H1 (cell line): ENCODE measurements around the gene DENND2D. TPM values are rescaled to one million over a fixed set of nuclear protein-coding genes. Genes with fewer than 3 reads are reported as not detected.

Experiments
- CTCF ChIA-PET: fragments of 300-600 bp; sonication (Branson Sonifier 250); formaldehyde crosslinking; loops from one replicate; lab custom pipeline; 2021; ENCODE audit not compliant: partially characterized antibody; lab: Charles Lee
- POLR2A ChIA-PET: fragments of 300-600 bp; sonication (Branson Sonifier 250); formaldehyde crosslinking; loops from one replicate; lab custom pipeline; 2021; ENCODE audit warnings: inconsistent platforms; ENCODE audit not compliant: partially characterized antibody; lab: Charles Lee
- DNase-seq, 2 experiments: peaks; one replicate each; pipeline versions ENCODE4 v3.0.0 to v3.0.0-alpha.2; 2010 to 2022; ENCODE audit warnings: low spot score in 2 of 2, low read depth in 1 of 2, mixed read lengths in 1 of 2
- FAIRE-seq: peaks from 2 replicates; lab custom pipeline; 2011; peaks lifted over from hg19 to GRCh38; lab: Jason Lieb, UNC
- H2AFZ ChIP-seq: 2 replicates; pipeline ENCODE4 v1.8.1; 2012; ENCODE audit warnings: low read length, inconsistent platforms
- H2AK5ac ChIP-seq: 2 replicates; pipeline ENCODE4 v1.6.1; 2013; ENCODE audit warnings: low read depth, low read length
- H2BK120ac ChIP-seq: replicated peaks from 2 replicates; pipeline ENCODE3; 2013; ENCODE audit warnings: low read depth, low read length, inconsistent platforms
- H2BK12ac ChIP-seq: 2 replicates; pipeline ENCODE4 v1.6.1; 2013; ENCODE audit warnings: low read depth, low read length
- H2BK15ac ChIP-seq: 2 replicates; pipeline ENCODE4 v1.6.1; 2013; ENCODE audit warnings: low read length
- H2BK20ac ChIP-seq: 2 replicates; pipeline ENCODE4 v1.6.1; 2013; ENCODE audit warnings: low read length
- H2BK5ac ChIP-seq: 2 replicates; pipeline ENCODE4 v1.6.1; 2013; ENCODE audit warnings: low read depth, low read length
- H3K14ac ChIP-seq: 2 replicates; pipeline ENCODE4 v1.6.1; 2013; ENCODE audit warnings: inconsistent platforms; ENCODE audit not compliant: insufficient read length
- H3K18ac ChIP-seq: 2 replicates; pipeline ENCODE4 v1.6.1; 2013; ENCODE audit warnings: low read length; ENCODE audit errors: extremely low read depth
- H3K23ac ChIP-seq: 2 replicates; pipeline ENCODE4 v1.6.1; 2013; ENCODE audit warnings: inconsistent platforms; ENCODE audit not compliant: insufficient read length
- H3K23me2 ChIP-seq: 2 replicates; pipeline ENCODE4 v1.6.1; 2013; ENCODE audit warnings: low read depth, low read length
- H3K27ac ChIP-seq: 2 replicates; pipeline ENCODE4 v1.6.1; 2011; ENCODE audit warnings: low read depth, low read length, inconsistent platforms
- H3K27me3 ChIP-seq, 4 experiments: replicated peaks in 1 of 4; 1 replicate in 1 of 4; 2 replicates in 3 of 4; pipeline versions ENCODE4 v1.6.1 to v1.8.1; 2011 to 2013; ENCODE audit warnings: low read length in 3 of 4, mild to moderate bottlenecking in 3 of 4, inconsistent platforms in 2 of 4, mixed read lengths in 2 of 4, moderate library complexity in 1 of 4; ENCODE audit not compliant: control insufficient read depth in 3 of 4, insufficient read depth in 3 of 4; ENCODE audit errors: extremely low read depth in 1 of 4
- H3K36me3 ChIP-seq, 4 experiments: 2 replicates each; pipeline versions ENCODE4 v1.6.1 to v1.8.1; 2011 to 2013; ENCODE audit warnings: mild to moderate bottlenecking in 4 of 4, low read length in 3 of 4, moderate library complexity in 2 of 4, control low read depth in 1 of 4, inconsistent platforms in 1 of 4; ENCODE audit not compliant: insufficient read depth in 4 of 4, control insufficient read depth in 2 of 4
- H3K4ac ChIP-seq: replicated peaks from 2 replicates; pipeline ENCODE3; 2013; ENCODE audit warnings: low read length, low read depth, mixed read lengths, inconsistent platforms; ENCODE audit not compliant: insufficient read length
- H3K4me1 ChIP-seq, 4 experiments: replicated peaks in 1 of 4; 1 replicate in 1 of 4; 2 replicates in 3 of 4; pipeline versions ENCODE4 v1.6.1 to v1.8.1; 2011 to 2013; ENCODE audit warnings: low read length in 3 of 4, inconsistent platforms in 2 of 4, mixed read lengths in 1 of 4; ENCODE audit not compliant: insufficient read depth in 4 of 4, control insufficient read depth in 3 of 4
- H3K4me2 ChIP-seq, 2 experiments: 2 replicates each; pipeline versions ENCODE4 v1.6.1 to v1.8.1; 2011 to 2013; ENCODE audit warnings: low read depth in 2 of 2, low read length in 2 of 2, control low read depth in 1 of 2, inconsistent platforms in 1 of 2, mild to moderate bottlenecking in 1 of 2; ENCODE audit not compliant: insufficient read depth in 1 of 2
- H3K4me3 ChIP-seq, 4 experiments: fragments of 200-600, 300-600 bp in 1 of 4; sonication (generic), shearing (Covaris generic), sonication (Bioruptor Twin) in 1 of 4; 2 replicates each; pipeline versions ENCODE4 v1.5.1 to v1.8.1; 2011 to 2016; ENCODE audit warnings: low read length in 4 of 4, low read depth in 3 of 4, control low read depth in 2 of 4, inconsistent platforms in 2 of 4, mild to moderate bottlenecking in 2 of 4, mixed read lengths in 1 of 4, moderate library complexity in 1 of 4; ENCODE audit not compliant: insufficient read depth in 2 of 4; ENCODE audit errors: extremely low read depth in 1 of 4
- H3K56ac ChIP-seq: replicated peaks from 2 replicates; pipeline ENCODE3; 2013; ENCODE audit warnings: low read depth, mild to moderate bottlenecking, mixed read lengths, low read length, inconsistent platforms; ENCODE audit not compliant: insufficient read length
- H3K79me1 ChIP-seq: 2 replicates; pipeline ENCODE4 v1.6.1; 2013; ENCODE audit warnings: low read depth, low read length, control low read depth
- H3K79me2 ChIP-seq, 2 experiments: 2 replicates each; pipeline versions ENCODE4 v1.6.1 to v1.8.1; 2012 to 2013; ENCODE audit warnings: low read length in 2 of 2, mild to moderate bottlenecking in 2 of 2, inconsistent platforms in 1 of 2; ENCODE audit not compliant: insufficient read depth in 2 of 2, control insufficient read depth in 1 of 2
- H3K9ac ChIP-seq, 4 experiments: replicated peaks in 1 of 4; 1 replicate in 1 of 4; 2 replicates in 3 of 4; pipeline versions ENCODE4 v1.6.1 to v1.8.1; 2011 to 2013; ENCODE audit warnings: low read depth in 3 of 4, low read length in 3 of 4, control low read depth in 2 of 4, mild to moderate bottlenecking in 2 of 4, moderate library complexity in 2 of 4, inconsistent platforms in 1 of 4; ENCODE audit errors: extremely low read depth in 1 of 4
- H3K9me3 ChIP-seq, 2 experiments: 2 replicates each; pipeline versions ENCODE4 v1.6.1 to v1.8.1; 2012 to 2013; ENCODE audit warnings: mild to moderate bottlenecking in 2 of 2, moderate library complexity in 2 of 2, control low read depth in 1 of 2, inconsistent platforms in 1 of 2, low read depth in 1 of 2, low read length in 1 of 2, mixed read lengths in 1 of 2; ENCODE audit not compliant: insufficient read depth in 2 of 2
- H4K20me1 ChIP-seq, 2 experiments: replicated peaks in 1 of 2; 2 replicates each; pipeline versions ENCODE3 to v1.8.1; 2011 to 2013; ENCODE audit warnings: inconsistent platforms in 2 of 2, low read length in 2 of 2, mild to moderate bottlenecking in 1 of 2; ENCODE audit not compliant: insufficient read depth in 2 of 2, control insufficient read depth in 1 of 2
- H4K5ac ChIP-seq: 2 replicates; pipeline ENCODE4 v1.6.1; 2013; ENCODE audit warnings: low read length, low read depth, mixed read lengths, inconsistent platforms; ENCODE audit not compliant: insufficient read length
- H4K8ac ChIP-seq: 2 replicates; pipeline ENCODE4 v1.8.0; 2013; ENCODE audit warnings: mild to moderate bottlenecking, moderate library complexity, low read length, inconsistent platforms; ENCODE audit not compliant: insufficient read depth; ENCODE audit errors: extremely low read depth
- H4K91ac ChIP-seq: replicated peaks from 2 replicates; pipeline ENCODE3; 2013; ENCODE audit warnings: low read length, mixed read lengths, inconsistent platforms; ENCODE audit not compliant: insufficient read length
- ATF3 ChIP-seq: IDR thresholded peaks from 2 replicates; pipeline ENCODE4 v1.6.1; 2011; ENCODE audit warnings: low read depth, mild to moderate bottlenecking, low read length; ENCODE audit not compliant: insufficient read depth
- BACH1 ChIP-seq: IDR thresholded peaks from 2 replicates; pipeline ENCODE4 v1.6.1; 2012; ENCODE audit warnings: low read length, improper control_type of control experiment
- JUND ChIP-seq: IDR thresholded peaks from 2 replicates; pipeline ENCODE4 v1.6.1; 2011; ENCODE audit warnings: mild to moderate bottlenecking, improper control_type of control experiment, low read length
- POLR2AphosphoS5 ChIP-seq: IDR thresholded peaks from 2 replicates; pipeline ENCODE4 v1.6.1; 2011; ENCODE audit warnings: low read depth, low read length
- RFX5 ChIP-seq: IDR thresholded peaks from 2 replicates; pipeline ENCODE4 v1.6.1; 2011; ENCODE audit warnings: low read depth, low read length, improper control_type of control experiment, borderline replicate concordance
- RXRA ChIP-seq: IDR thresholded peaks from 2 replicates; pipeline ENCODE4 v1.6.1; 2011; ENCODE audit warnings: low read depth, mild to moderate bottlenecking, low read length, moderate library complexity; ENCODE audit not compliant: insufficient read depth
- SP4 ChIP-seq: IDR thresholded peaks from 2 replicates; pipeline ENCODE4 v1.6.1; 2012; ENCODE audit warnings: low read length, inconsistent platforms
- TAF1 ChIP-seq: IDR thresholded peaks from 2 replicates; pipeline ENCODE4 v1.6.1; 2011; ENCODE audit warnings: mild to moderate bottlenecking, low read depth, low read length
- YY1 ChIP-seq: IDR thresholded peaks from 2 replicates; pipeline ENCODE4 v1.6.1; 2011; ENCODE audit warnings: low read depth, mild to moderate bottlenecking, low read length
- WGBS, 2 experiments: shearing (Covaris generic) in 1 of 2; methylation state at CpG; one replicate each; pipeline versions ENCODE4 v1.1.6 to v1.1.7; 2013 to 2015; ENCODE audit warnings: low lambda C conversion rate in 2 of 2, mixed read lengths in 2 of 2, inconsistent platforms in 1 of 2, low coverage in 1 of 2, missing lambda C conversion rate in 1 of 2; ENCODE audit not compliant: insufficient replicate concordance in 2 of 2, insufficient coverage in 1 of 2, insufficient read length in 1 of 2; ENCODE audit errors: extremely low coverage in 1 of 2, missing lambda C conversion rate in 1 of 2; 5-methylcytosine and 5-hydroxymethylcytosine counted together
- polyA plus RNA-seq, 7 experiments: library from polyadenylated mRNA; depleted of rRNA in 3 of 7; stranded (reverse) in 5 of 7; unstranded in 2 of 7; fragments of >200 nt in 5 of 7; fragments of 200-250 nt in 2 of 7; gene quantifications; 1 replicate in 5 of 7; 2 replicates in 1 of 7; 4 replicates in 1 of 7; pipeline versions ENCODE4 v1.2.1 to v1.2.3, GENCODE V29; 2011 to 2013; ENCODE audit warnings: missing spikeins in 2 of 7, mixed read lengths in 2 of 7
- total RNA-seq: library from RNA; stranded (reverse); fragmentation: NEBNext Ultra II Directional; extraction: Animal tissue kit (Norgen Biotek cat#: 25700); gene quantifications from 2 replicates; pipeline ENCODE4 v1.2.1, GENCODE V29; 2021

Gene DENND2D
- total and polyA plus RNA-seq, 2 of the 8 experiments (the other 6 are each of a cell fraction or from before 2014, with no cell fraction given) = 0.58 to 1.6 TPM

GRCh38 chr1:111148376-111148881, 52.0 kb downstream of the DENND2D start:
- Histone ChIP-seq H2BK5ac (no peak overlapping the region), H2BK120ac (no peak overlapping the region), H3K9ac (no peak overlapping the region), H3K23ac (no peak overlapping the region), H2AK5ac (no peak overlapping the region), H4K8ac (no peak overlapping the region), H3K4me1 (peaks cover 0 to 3% (median 0%) of the 10 kb centered on the region in 4 experiments; a peak in 2 of 7 replicates), H2BK20ac (no peak overlapping the region), H2AFZ (no peak overlapping the region), H3K56ac (no peak overlapping the region), H3K4me3 (no peak overlapping the region), H4K91ac (no peak overlapping the region), H3K36me3 (peaks cover 0 to 41% (median 11%) of the 10 kb centered on the region in 4 experiments; a peak in 5 of 8 replicates), H3K79me1 (0 out of 2 replicates have a peak, but pooled peaks cover 3% of the 10 kb centered on the region), H4K20me1 (peaks cover 0 to 3% of the 10 kb centered on the region in 2 experiments), H3K4ac (no peak overlapping the region), H3K27me3 (no peaks in the 10 kb centered on the region), H2BK12ac (no peak overlapping the region), H3K18ac (no peak overlapping the region), H2BK15ac (no peak overlapping the region), H3K9me3 (no peaks in the 10 kb centered on the region), H3K4me2 (no peak overlapping the region), H3K23me2 (no peaks in the 10 kb centered on the region; the same call in 1 of the 2 replicates), H4K5ac (no peak overlapping the region), H3K79me2 (peaks cover 3 to 59% of the 10 kb centered on the region in 2 experiments; a peak in 3 of 4 replicates), H3K14ac (no peak overlapping the region), H3K27ac (no peak overlapping the region)
- ChIA-PET POLR2A (interaction anchor here (4.6 kb wide), 1 partner anchor 9 kb away, joined by 15 read pairs; the partner anchor contains the start of genes CEPT1 and DRAM2), CTCF (no interaction called here)
- 90% methylated on average over 2 of the region's 2 CpGs; no CpG with 5 or more reads in 1 of the 2 experiments for WGBS, 2 experiments
- TF ChIP-seq RFX5 (no peak), RXRA (no peak), BACH1 (no peak), TAF1 (no peak), POLR2AphosphoS5 (no peak), YY1 (no peak), JUND (no peak), SP4 (no peak), ATF3 (no peak)
- no peak for FAIRE-seq
- DNase-seq = no peak
